K562 (cell line): ENCODE measurements around the gene LAPTM4A. TPM values are rescaled to one million over a fixed set of nuclear protein-coding genes. Genes with fewer than 3 reads are reported as not detected.

Source experiments
- JUND ChIP-seq, 2 experiments: IDR thresholded peaks; 2 replicates in 1 of 2; 3 replicates in 1 of 2; pipeline ENCODE4 v1.6.1; 2011; ENCODE audit warnings: borderline replicate concordance in 2 of 2, low read depth in 2 of 2, low read length in 2 of 2, improper control_type of control experiment in 1 of 2, missing biosample characterization in 1 of 2, missing genetic modification characterization in 1 of 2, missing genetic modification reagents in 1 of 2
- KDM1A ChIP-seq, 2 experiments: fragments of 450-650 bp; IDR thresholded peaks; 2 replicates each; pipeline ENCODE4 v1.6.1; 2016; ENCODE audit warnings: mild to moderate bottlenecking in 2 of 2
- NELFE ChIP-seq: IDR thresholded peaks from 2 replicates; pipeline ENCODE4 v1.6.1; 2011; ENCODE audit warnings: mild to moderate bottlenecking; ENCODE audit not compliant: insufficient read depth, insufficient read length
- POLR2B ChIP-seq: fragments of 450-650 bp; IDR thresholded peaks from 2 replicates; pipeline ENCODE4 v1.6.1; 2018; ENCODE audit warnings: low read depth; ENCODE audit not compliant: partially characterized antibody
- SMAD1 ChIP-seq: fragments of 150-350 bp; IDR thresholded peaks from 2 replicates; pipeline ENCODE4 v1.6.1; 2014; ENCODE audit warnings: low read length, low read depth; ENCODE audit not compliant: partially characterized antibody
- SRSF7 ChIP-seq: fragments of 200-400 bp; formaldehyde crosslinking; optimal IDR thresholded peaks from 2 replicates; pipeline ENCODE3; 2017; ENCODE audit warnings: mild to moderate bottlenecking, low read depth, low read length
- ZNF436 ChIP-seq: fragments of 250-450, 450-650 bp; sonication (Bioruptor Pico); formaldehyde crosslinking; IDR thresholded peaks from 2 replicates; pipeline ENCODE4 v1.7.0; 2020; ENCODE audit warnings: mild to moderate bottlenecking
- ZNF644 ChIP-seq: fragments of 200-800 bp; sonication (Bioruptor generic); IDR thresholded peaks from 2 replicates; pipeline ENCODE4 v1.6.1; 2016; ENCODE audit warnings: low read depth, missing genetic modification characterization, missing compliant biosample characterization
- polyA plus RNA-seq, 8 experiments: library from polyadenylated mRNA; depleted of rRNA in 4 of 8; stranded (reverse) in 5 of 8; unstranded in 3 of 8; fragments of >200 nt; fragmentation: Nextera tagmentation in 2 of 8; fragmentation: Illumina TruSeq in 1 of 8; extraction: Ambion mirVana in 2 of 8; extraction: Trizol in 1 of 8; gene quantifications; 2 replicates each; pipeline versions ENCODE4 v1.2.1 to v1.2.3, GENCODE V29; 2011 to 2014; ENCODE audit warnings: inconsistent platforms in 1 of 8, missing spikeins in 1 of 8
- total RNA-seq, 7 experiments: library from RNA; depleted of rRNA in 6 of 7; stranded (reverse); fragments of >200 nt in 6 of 7; fragmentation: Illumina TruSeq in 2 of 7; extraction: Trizol in 2 of 7; gene quantifications; 2 replicates each; pipeline versions ENCODE4 v1.2.1 to v1.2.3, GENCODE V29; 2011 to 2021; ENCODE audit warnings: low replicate concordance in 1 of 7
- TF ChIP-seq, protein P1 (sequence below): sonication (generic); IDR thresholded peaks from 2 replicates; pipeline ENCODE4 v1.6.1; 2016
- TF ChIP-seq, protein P2 (sequence below): sonication (generic); formaldehyde crosslinking; IDR thresholded peaks from 2 replicates; pipeline ENCODE4 v1.8.0; 2022; ENCODE audit warnings: mild to moderate bottlenecking, missing genetic modification reagents
- TF ChIP-seq, protein P3 (sequence below), 2 experiments: fragments of 450-650 bp; IDR thresholded peaks; 2 replicates each; pipeline ENCODE4 v1.6.1; 2018; ENCODE audit warnings: mild to moderate bottlenecking in 2 of 2, low read depth in 1 of 2; ENCODE audit not compliant: partially characterized antibody in 2 of 2

Gene LAPTM4A
- total and polyA plus RNA-seq, 9 of the 15 experiments (the other 6 are each of a cell fraction or from before 2014, with no cell fraction given) = 13.4 to 157 (median 50.1) TPM

DNA sequence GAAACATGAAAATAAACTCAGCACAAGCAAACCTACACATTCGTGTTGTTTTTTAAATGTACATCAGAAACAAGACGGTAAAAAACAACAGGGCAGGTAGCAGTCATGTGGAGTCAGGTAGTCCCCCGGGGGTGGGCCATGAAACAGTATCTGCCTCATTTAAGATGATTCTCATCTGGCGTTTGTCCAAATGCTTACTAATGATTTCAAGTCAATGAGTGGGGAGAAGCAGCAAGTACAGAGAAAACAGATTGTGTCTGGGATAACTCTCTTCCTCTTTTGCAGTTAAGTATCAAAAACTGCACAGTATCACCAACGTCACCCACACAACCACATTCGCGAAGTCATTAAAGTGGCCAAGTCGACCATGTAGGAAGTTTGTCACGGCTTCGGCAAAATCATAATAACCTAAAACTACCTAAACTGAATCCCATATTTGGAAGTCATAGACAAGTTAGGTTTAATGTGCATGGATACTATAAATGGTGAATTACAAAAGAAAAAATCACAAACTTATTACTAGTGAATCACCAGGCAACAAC, 1.3 kb downstream of the LAPTM4A start (continued):
- no peak for TF ChIP-seq ZNF436 (CRISPR knock-in tag)
- TF ChIP-seq, protein P1, sequence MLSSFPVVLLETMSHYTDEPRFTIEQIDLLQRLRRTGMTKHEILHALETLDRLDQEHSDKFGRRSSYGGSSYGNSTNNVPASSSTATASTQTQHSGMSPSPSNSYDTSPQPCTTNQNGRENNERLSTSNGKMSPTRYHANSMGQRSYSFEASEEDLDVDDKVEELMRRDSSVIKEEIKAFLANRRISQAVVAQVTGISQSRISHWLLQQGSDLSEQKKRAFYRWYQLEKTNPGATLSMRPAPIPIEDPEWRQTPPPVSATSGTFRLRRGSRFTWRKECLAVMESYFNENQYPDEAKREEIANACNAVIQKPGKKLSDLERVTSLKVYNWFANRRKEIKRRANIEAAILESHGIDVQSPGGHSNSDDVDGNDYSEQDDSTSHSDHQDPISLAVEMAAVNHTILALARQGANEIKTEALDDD = peak; percentile 70
- peak; percentile 27 for TF ChIP-seq SMAD1
- TF ChIP-seq, protein P2, sequence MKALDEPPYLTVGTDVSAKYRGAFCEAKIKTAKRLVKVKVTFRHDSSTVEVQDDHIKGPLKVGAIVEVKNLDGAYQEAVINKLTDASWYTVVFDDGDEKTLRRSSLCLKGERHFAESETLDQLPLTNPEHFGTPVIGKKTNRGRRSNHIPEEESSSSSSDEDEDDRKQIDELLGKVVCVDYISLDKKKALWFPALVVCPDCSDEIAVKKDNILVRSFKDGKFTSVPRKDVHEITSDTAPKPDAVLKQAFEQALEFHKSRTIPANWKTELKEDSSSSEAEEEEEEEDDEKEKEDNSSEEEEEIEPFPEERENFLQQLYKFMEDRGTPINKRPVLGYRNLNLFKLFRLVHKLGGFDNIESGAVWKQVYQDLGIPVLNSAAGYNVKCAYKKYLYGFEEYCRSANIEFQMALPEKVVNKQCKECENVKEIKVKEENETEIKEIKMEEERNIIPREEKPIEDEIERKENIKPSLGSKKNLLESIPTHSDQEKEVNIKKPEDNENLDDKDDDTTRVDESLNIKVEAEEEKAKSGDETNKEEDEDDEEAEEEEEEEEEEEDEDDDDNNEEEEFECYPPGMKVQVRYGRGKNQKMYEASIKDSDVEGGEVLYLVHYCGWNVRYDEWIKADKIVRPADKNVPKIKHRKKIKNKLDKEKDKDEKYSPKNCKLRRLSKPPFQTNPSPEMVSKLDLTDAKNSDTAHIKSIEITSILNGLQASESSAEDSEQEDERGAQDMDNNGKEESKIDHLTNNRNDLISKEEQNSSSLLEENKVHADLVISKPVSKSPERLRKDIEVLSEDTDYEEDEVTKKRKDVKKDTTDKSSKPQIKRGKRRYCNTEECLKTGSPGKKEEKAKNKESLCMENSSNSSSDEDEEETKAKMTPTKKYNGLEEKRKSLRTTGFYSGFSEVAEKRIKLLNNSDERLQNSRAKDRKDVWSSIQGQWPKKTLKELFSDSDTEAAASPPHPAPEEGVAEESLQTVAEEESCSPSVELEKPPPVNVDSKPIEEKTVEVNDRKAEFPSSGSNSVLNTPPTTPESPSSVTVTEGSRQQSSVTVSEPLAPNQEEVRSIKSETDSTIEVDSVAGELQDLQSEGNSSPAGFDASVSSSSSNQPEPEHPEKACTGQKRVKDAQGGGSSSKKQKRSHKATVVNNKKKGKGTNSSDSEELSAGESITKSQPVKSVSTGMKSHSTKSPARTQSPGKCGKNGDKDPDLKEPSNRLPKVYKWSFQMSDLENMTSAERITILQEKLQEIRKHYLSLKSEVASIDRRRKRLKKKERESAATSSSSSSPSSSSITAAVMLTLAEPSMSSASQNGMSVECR (CRISPR knock-in tag) = no peak
- TF ChIP-seq NELFE = no peak
- no peak for TF ChIP-seq SRSF7
- TF ChIP-seq JUND (IDR thresholded peaks at IDR 0.05; ENCODE audit: borderline replicate concordance, low read depth, low read length) = 0 out of 2 replicates have a peak, but pooled peaks have one; percentile 27
- TF ChIP-seq JUND (tag; IDR thresholded peaks at IDR 0.05; ENCODE audit: borderline replicate concordance, low read depth, low read length) = no peak; the same call in 2 of the 3 replicates
- TF ChIP-seq ZNF644 = 0 out of 2 replicates have a peak, but pooled peaks have one; percentile 56
- no peak for TF ChIP-seq POLR2B
- TF ChIP-seq, protein P3, sequence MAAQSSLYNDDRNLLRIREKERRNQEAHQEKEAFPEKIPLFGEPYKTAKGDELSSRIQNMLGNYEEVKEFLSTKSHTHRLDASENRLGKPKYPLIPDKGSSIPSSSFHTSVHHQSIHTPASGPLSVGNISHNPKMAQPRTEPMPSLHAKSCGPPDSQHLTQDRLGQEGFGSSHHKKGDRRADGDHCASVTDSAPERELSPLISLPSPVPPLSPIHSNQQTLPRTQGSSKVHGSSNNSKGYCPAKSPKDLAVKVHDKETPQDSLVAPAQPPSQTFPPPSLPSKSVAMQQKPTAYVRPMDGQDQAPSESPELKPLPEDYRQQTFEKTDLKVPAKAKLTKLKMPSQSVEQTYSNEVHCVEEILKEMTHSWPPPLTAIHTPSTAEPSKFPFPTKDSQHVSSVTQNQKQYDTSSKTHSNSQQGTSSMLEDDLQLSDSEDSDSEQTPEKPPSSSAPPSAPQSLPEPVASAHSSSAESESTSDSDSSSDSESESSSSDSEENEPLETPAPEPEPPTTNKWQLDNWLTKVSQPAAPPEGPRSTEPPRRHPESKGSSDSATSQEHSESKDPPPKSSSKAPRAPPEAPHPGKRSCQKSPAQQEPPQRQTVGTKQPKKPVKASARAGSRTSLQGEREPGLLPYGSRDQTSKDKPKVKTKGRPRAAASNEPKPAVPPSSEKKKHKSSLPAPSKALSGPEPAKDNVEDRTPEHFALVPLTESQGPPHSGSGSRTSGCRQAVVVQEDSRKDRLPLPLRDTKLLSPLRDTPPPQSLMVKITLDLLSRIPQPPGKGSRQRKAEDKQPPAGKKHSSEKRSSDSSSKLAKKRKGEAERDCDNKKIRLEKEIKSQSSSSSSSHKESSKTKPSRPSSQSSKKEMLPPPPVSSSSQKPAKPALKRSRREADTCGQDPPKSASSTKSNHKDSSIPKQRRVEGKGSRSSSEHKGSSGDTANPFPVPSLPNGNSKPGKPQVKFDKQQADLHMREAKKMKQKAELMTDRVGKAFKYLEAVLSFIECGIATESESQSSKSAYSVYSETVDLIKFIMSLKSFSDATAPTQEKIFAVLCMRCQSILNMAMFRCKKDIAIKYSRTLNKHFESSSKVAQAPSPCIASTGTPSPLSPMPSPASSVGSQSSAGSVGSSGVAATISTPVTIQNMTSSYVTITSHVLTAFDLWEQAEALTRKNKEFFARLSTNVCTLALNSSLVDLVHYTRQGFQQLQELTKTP (IDR thresholded peaks at IDR 0.05; ENCODE audit: low read depth in 1 of 2, partially characterized antibody in 2 of 2) = no peak
- TF ChIP-seq KDM1A (IDR thresholded peaks at IDR 0.05) = no peak; a peak in 1 of 4 replicates
